HG02973 (cell line): ENCODE results near the gene LAMA3.

ENCODE experiments used
- ATAC-seq: cut with Tn5 transposase; IDR thresholded peaks from one replicate; pipeline ENCODE4 v1.9.1; 2021; ENCODE audit warnings: moderate library complexity; ENCODE audit not compliant: unreplicated experiment

LAMA3 gene

GRCh38 chr18:23964282-23965238 is 275.3 kb downstream of the LAMA3 start:
- no peak for ATAC-seq

GRCh38 chr18:23966909-23967308 is 277.7 kb downstream of the LAMA3 start:
- ATAC-seq: no peak

- peak; percentile 44 for ATAC-seq
Observed at GRCh38 chr18:23967321-23968089, 278.3 kb downstream of the LAMA3 start.

GRCh38 chr18:23968638-23969604 is 279.7 kb downstream of the LAMA3 start:
- no peak for ATAC-seq

GRCh38 chr18:23969664-23970063 is 280.4 kb downstream of the LAMA3 start:
- no peak for ATAC-seq

GRCh38 chr18:23970161-23971096 is 281.2 kb downstream of the LAMA3 start:
- no peak for ATAC-seq

- ATAC-seq: no peak
Observed at GRCh38 chr18:23971097-23971440, 281.8 kb downstream of the LAMA3 start.

GRCh38 chr18:23971666-23972230 is 282.5 kb downstream of the LAMA3 start:
- no peak for ATAC-seq

- peak; percentile 46 for ATAC-seq
Observed at GRCh38 chr18:23972453-23972852, 283.2 kb downstream of the LAMA3 start.

GRCh38 chr18:23977103-23977502 is 287.9 kb downstream of the LAMA3 start:
- ATAC-seq: no peak

- no peak for ATAC-seq
Observed at GRCh38 chr18:23977719-23978483, 288.6 kb downstream of the LAMA3 start.

- peak; percentile 65 for ATAC-seq
Observed at GRCh38 chr18:23981369-23981980, 292.2 kb downstream of the LAMA3 start.

GRCh38 chr18:23982155-23983079 is 293.2 kb downstream of the LAMA3 start:
- ATAC-seq: no peak

GRCh38 chr18:23983112-23983511 is 293.9 kb downstream of the LAMA3 start:
- ATAC-seq: no peak

GRCh38 chr18:23986600-23987359 is 297.5 kb downstream of the LAMA3 start:
- peak; percentile 65 for ATAC-seq
